Panc1 (cell line): ENCODE measurements around the gene SLC4A4.

Source experiments
- CTCF ChIP-seq: fragments of 450-650 bp; IDR thresholded peaks from 2 replicates; pipeline ENCODE4 v1.5.1; 2017; ENCODE audit warnings: mild to moderate bottlenecking
- POLR2AphosphoS5 ChIP-seq: IDR thresholded peaks from 2 replicates; pipeline ENCODE4 v1.6.1; 2012; ENCODE audit warnings: mild to moderate bottlenecking, low read depth, low read length, moderate library complexity
- REST ChIP-seq, 2 experiments: IDR thresholded peaks; 2 replicates each; pipeline ENCODE4 v1.6.1; 2011 to 2012; ENCODE audit warnings: low read depth in 2 of 2, control low read depth in 1 of 2, low read length in 1 of 2, mild to moderate bottlenecking in 1 of 2, moderate library complexity in 1 of 2; ENCODE audit not compliant: insufficient read depth in 1 of 2
- TCF7L2 ChIP-seq: IDR thresholded peaks from 2 replicates; pipeline ENCODE4 v1.6.1; 2011; ENCODE audit warnings: mild to moderate bottlenecking, low read depth, low read length, inconsistent platforms

- TF ChIP-seq CTCF (no peak), POLR2AphosphoS5 (no peak), REST (IDR thresholded peaks at IDR 0.05; ENCODE audit: insufficient read depth in 1 of 2, low read depth in 2 of 2, low read length in 1 of 2) (no peak), TCF7L2 (no peak)
Measured at GRCh38 chr4:71571346-71571745, 232.5 kb downstream of the SLC4A4 start.
